GM18951 (cell line): ENCODE results near the gene IFNA16.
"Not testable (repeated sequence)": the region's sequence is repeated elsewhere in the genome, so short reads cannot be mapped to it uniquely, and the experiment has no call there.

ENCODE experiments used
- POLR2A ChIP-seq: IDR thresholded peaks from 4 replicates; pipeline ENCODE4 v1.6.1; 2011; ENCODE audit warnings: mild to moderate bottlenecking; ENCODE audit not compliant: insufficient read length, insufficient read depth; ENCODE audit errors: extremely low read depth
- in situ Hi-C: fragments of 300-500 bp; cut with MboI; formaldehyde crosslinking; loops from one replicate; pipeline ENCODE4 v1.12.0; 2022; ENCODE audit warnings: low sequenced_read_pairs, mixed read lengths, inconsistent platforms; ENCODE audit not compliant: unreplicated experiment

Gene IFNA16

GRCh38 chr9:21171351-21171750 is 45.8 kb downstream of the IFNA16 start:
- in situ Hi-C loops: no loop called here

GRCh38 chr9:21166560-21166959 is 50.6 kb downstream of the IFNA16 start, which contains the start of gene IFNA21:
TSS of gene IFNA21 (minus strand) at chr9:21166660. CDS start at chr9:21166612, 48 bp downstream.
- in situ Hi-C loops: not testable (repeated sequence)

More at GRCh38 chr9:21171351-21171750, 45.8 kb downstream of the IFNA16 start:
- TF ChIP-seq POLR2A: no peak
